ENCODE measurements around the gene PTTG1IP. TPM values are rescaled to one million over a fixed set of nuclear protein-coding genes. Genes with fewer than 3 reads are reported as not detected.
"Not testable (repeated sequence)": the region's sequence is repeated elsewhere in the genome, so short reads cannot be mapped to it uniquely, and the experiment has no call there.

The PTTG1IP gene
- total RNA-seq, 2 donors from 2014 or later = 301 to 351 TPM

- Histone ChIP-seq H3K27me3 (replicated peaks; ENCODE audit: insufficient read depth) (no peaks in the 10 kb centered on the region), H3K9me3 (no peaks in the 10 kb centered on the region), H3K27ac (no peak overlapping the region), H3K4me3 (no peak overlapping the region), H3K4me1 (ENCODE audit: control insufficient read depth in 1 of 2, low read depth in 2 of 2) (no peaks in the 10 kb centered on the region), H3K36me3 (no peaks in the 10 kb centered on the region)
- ATAC-seq (ENCODE audit: insufficient number of reproducible peaks, low FRiP score, low read depth) (no peak), DNase-seq (ENCODE audit: low spot score) (no peak)
- no peak for TF ChIP-seq CTCF (IDR thresholded peaks at IDR 0.05)
These were observed 9.8 kb upstream of the PTTG1IP start for GRCh38 chr21:44883250-44883649.

- DNase-seq (ENCODE audit: low spot score) = no peak
- Histone ChIP-seq H3K9me3 (no peaks in the 10 kb centered on the region), H3K27me3 (replicated peaks; ENCODE audit: insufficient read depth) (no peaks in the 10 kb centered on the region), H3K36me3 (no peaks in the 10 kb centered on the region), H3K4me1 (ENCODE audit: control insufficient read depth in 1 of 2, low read depth in 2 of 2) (peaks cover 0 to under 1% of the 10 kb centered on the region in 2 donors), H3K27ac (peak overlapping the region in 1 of 2 donors; percentile 3), H3K4me3 (no peak overlapping the region)
- no peak for ATAC-seq (ENCODE audit: insufficient number of reproducible peaks, low FRiP score, low read depth)
- no peak for TF ChIP-seq CTCF (IDR thresholded peaks at IDR 0.05)
These were observed 7.8 kb upstream of the PTTG1IP start for GRCh38 chr21:44881198-44881872.

- no peaks in the 10 kb centered on the region for H3K36me3 ChIP-seq
- H3K27ac ChIP-seq = peak overlapping the region in 1 of 2 donors; percentile 3
- DNase-seq (ENCODE audit: low spot score) (no peak), ATAC-seq (ENCODE audit: insufficient number of reproducible peaks, low FRiP score, low read depth) (peak; percentile 48)
- H3K4me1 ChIP-seq (ENCODE audit: control insufficient read depth in 1 of 2, low read depth in 2 of 2) = peaks cover 6 to 8% of the 10 kb centered on the region in 2 donors
- no peak for TF ChIP-seq CTCF (IDR thresholded peaks at IDR 0.05)
- no peaks in the 10 kb centered on the region for H3K9me3 ChIP-seq
- no peaks in the 10 kb centered on the region for H3K27me3 ChIP-seq (replicated peaks; ENCODE audit: insufficient read depth)
- H3K4me3 ChIP-seq = no peak overlapping the region
These were observed 7.1 kb upstream of the PTTG1IP start for GRCh38 chr21:44880405-44881197.

- H3K27ac ChIP-seq; H3K36me3 ChIP-seq; H3K9me3 ChIP-seq; ATAC-seq (ENCODE audit: insufficient number of reproducible peaks, low FRiP score, low read depth); DNase-seq (ENCODE audit: low spot score); H3K4me3 ChIP-seq; H3K27me3 ChIP-seq (replicated peaks; ENCODE audit: insufficient read depth): not testable (repeated sequence)
- peaks cover 10 to 16% of the 10 kb centered on the region in 2 donors for H3K4me1 ChIP-seq (ENCODE audit: control insufficient read depth in 1 of 2, low read depth in 2 of 2)
These were observed 5.7 kb upstream of the PTTG1IP start for GRCh38 chr21:44879238-44879637.

- Histone ChIP-seq H3K9me3 (no peaks in the 10 kb centered on the region), H3K4me3 (no peak overlapping the region), H3K4me1 (ENCODE audit: control insufficient read depth in 1 of 2, low read depth in 2 of 2) (peaks cover 10 to 17% of the 10 kb centered on the region in 2 donors), H3K27ac (no peak overlapping the region), H3K36me3 (no peaks in the 10 kb centered on the region), H3K27me3 (replicated peaks; ENCODE audit: insufficient read depth) (no peaks in the 10 kb centered on the region)
- no peak for DNase-seq (ENCODE audit: low spot score)
- ATAC-seq (ENCODE audit: insufficient number of reproducible peaks, low FRiP score, low read depth) = no peak
- TF ChIP-seq CTCF (IDR thresholded peaks at IDR 0.05) = no peak
These were observed 4.8 kb upstream of the PTTG1IP start for GRCh38 chr21:44878053-44878982.
